Glomerular endothelial cell (primary cell): Measurements from ENCODE around the gene MSMP. TPM values are rescaled to one million over a fixed set of nuclear protein-coding genes. Genes with fewer than 3 reads are reported as not detected.

Experiments
- DNase-seq: peaks from one replicate; pipeline ENCODE4 v3.0.0-alpha.2; 2011; ENCODE audit warnings: low read depth, low spot score; ENCODE audit errors: extremely low read depth
- total RNA-seq: library from RNA; depleted of rRNA; stranded (reverse); fragments of >200 nt; gene quantifications from 2 replicates; pipeline ENCODE4 v1.2.3, GENCODE V29; 2015

The MSMP gene
- total RNA-seq, 1 donor from 2014 or later: 7.9 TPM

DNA sequence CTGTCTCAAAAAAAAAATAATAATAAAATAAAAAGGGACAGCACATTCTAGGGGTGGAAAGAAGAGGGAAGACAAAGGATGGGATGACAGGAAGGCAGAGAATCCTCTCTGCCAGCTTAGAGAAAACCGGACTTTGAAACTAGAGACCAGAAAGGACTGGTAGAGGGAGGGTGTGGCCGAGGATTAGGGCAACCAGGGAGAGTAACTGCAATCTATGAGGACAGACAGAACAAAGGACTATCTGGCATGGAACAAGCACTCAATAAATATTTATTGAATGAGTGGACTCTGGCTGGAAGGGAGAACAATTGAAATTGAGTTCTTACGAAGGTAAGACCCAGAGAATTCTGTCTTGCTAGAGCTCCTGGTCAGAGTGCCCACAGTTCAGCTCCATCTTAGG, 7.5 kb downstream of the MSMP start:
- DNase-seq: no peak

DNA sequence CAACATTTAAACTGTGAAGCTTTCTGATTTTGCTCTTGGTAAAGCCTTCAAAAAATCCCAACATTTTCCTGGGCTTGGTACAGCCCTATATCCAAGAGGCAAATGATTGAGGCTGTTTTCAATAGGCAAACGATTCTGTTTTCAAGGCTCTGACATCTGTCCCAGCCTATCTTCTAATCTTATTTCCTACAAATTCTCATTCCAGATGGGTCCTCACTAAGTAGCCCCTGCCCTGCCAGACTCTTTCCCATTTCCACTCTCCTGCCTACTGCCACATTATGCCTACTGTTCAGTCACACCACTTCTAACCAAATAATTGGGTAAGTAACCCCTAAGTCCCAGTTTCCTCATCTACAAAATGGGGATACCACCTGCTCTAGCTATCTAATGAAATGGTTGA, 8.5 kb downstream of the MSMP start:
- DNase-seq: no peak

DNA sequence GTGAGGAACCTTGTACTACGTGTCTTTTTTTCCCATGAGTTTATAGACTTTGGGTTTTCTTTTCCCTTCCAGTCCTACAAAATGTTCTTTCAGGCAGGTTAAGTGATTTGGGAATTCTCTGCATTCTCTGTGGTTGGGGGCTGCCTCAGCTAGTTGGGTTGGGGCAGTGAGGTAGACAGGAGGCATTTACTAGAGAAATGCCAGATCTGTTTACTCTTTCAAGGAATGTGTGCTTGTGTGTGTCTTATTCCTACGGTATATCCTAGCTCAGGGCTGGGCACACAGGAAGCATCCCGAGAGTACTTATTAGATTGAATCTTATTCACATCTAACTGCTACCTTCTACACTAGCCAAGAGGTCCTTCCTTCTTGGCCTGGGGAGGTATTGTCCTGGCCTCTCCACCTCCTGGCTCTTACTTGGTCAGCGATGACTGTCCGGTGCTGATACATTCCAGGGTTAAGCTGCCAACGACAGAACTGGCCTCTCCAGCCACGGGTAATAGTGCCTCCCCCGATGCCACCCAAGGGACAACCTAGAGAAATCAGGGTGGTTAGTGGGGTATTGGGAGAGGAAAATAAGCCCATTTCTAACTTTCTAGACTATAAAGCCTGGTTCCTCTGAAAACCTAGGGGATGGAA, 10.1 kb downstream of the MSMP start:
- no peak for DNase-seq

DNA sequence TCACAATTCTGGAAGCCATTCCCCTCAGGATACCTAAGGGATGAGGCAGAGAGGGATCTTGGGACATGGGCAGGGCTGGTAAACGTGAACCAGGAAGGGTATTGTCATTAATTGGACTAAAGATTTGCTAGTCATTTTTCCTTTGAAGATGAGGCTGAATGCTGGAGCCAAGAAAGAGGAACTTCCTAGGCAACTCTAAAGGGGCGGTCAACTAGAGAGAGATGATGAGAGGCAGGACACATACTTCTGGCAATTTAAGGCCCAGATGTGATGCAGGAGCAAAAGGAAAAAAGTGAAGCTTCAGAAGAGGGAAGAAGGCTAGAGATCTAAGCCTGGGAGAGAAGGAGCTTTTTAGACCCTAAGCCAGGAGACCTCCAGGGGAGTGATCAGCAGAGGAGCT, 10.6 kb downstream of the MSMP start:
- DNase-seq: no peak

DNA sequence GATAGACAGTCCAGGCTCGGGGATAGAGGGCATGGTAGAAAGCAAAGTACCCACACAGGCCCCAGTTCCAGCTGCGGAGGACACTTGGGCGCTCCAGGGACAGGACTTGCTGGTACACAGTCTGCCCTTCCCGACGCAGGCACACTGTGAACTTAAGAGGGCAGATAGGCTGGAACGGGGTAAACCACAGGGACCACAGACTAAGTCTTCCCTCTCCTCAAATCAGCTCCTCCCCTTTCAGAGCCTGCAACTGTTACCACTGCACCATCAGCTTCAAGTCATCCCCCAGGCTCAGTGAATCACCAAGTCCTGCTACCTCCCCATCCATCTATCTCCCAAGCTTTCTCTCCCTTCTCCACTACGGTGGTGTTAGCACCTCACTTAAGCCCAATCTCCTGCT, 12.3 kb downstream of the MSMP start:
- no peak for DNase-seq

DNA sequence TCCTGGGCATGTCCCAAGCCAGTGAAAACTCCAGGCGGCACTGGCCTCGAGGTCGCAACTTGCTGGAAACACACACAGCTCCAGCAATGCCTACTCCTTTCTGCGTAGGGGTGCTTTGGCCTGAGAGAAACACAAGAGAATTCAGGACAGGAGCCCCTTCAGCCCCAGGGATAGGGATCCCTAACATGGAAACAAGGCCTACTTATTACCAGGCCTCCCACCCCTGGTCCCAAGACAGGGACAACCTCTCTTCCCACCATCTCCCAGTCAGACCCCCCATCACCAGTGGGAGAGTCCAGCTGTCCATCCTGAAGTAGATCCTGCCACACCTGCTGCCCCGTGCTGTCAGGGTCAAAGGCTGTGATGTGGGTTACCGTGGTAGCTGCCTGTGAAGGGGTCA, 13.8 kb downstream of the MSMP start:
- no peak for DNase-seq

DNA sequence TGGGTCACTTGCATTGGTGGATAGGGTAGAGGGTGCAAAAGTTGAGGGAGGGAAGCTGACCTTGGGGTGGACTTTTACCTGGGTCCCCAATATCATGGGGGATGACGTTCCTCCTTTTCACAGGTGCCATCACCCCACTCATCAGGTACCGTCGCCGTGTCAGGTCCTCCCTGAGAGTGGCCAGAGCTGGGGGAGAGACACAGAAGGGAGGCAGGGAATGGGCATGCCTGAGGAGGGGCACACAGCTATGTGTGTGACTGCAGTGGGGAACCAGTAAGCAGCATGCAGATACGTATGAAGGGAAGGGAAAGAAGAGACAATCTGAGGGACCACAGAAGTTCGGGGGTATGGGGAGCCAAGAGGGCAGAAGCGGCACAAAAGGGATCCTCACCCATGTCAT, 15.2 kb downstream of the MSMP start:
- no peak for DNase-seq

DNA sequence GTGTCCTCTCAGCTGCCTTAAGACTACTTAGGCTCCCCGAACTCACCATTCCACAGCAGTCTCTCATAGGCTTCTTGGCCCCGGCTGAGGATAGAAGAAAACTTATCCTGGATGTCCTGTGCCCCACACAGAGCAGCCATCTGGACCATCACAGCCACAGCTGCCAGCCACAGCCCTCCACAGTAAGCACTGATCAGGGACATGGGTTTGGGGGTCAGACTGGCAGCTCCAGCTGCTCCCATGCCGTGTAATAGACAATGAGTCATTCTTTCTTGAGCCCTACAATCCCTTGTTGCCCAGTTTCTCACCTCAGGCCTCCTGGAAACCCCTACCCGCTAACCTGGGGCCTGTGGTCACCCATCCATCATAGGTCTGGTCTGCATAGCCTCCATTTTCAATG, 15.9 kb downstream of the MSMP start:
- DNase-seq: no peak

DNA sequence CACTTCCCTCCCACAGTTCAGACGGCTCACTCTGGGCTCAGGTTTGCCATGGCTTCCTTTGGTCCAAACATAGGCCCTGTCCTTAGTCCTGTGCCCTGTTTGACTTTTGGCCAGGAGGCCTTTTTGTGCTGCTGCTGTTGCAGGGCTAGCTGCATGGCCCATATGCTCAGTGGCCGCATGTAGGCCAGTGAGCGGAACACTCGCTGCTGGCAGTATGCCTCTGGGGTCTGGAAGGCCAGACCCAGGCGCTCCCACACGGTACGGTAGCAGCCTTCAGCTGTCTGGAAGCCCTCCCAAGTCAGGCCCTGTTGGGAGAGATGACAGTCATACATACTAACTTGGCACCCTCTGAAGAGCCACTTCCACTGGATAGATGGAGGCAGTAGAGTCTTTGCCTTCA, 16.9 kb downstream of the MSMP start:
- no peak for DNase-seq

DNA sequence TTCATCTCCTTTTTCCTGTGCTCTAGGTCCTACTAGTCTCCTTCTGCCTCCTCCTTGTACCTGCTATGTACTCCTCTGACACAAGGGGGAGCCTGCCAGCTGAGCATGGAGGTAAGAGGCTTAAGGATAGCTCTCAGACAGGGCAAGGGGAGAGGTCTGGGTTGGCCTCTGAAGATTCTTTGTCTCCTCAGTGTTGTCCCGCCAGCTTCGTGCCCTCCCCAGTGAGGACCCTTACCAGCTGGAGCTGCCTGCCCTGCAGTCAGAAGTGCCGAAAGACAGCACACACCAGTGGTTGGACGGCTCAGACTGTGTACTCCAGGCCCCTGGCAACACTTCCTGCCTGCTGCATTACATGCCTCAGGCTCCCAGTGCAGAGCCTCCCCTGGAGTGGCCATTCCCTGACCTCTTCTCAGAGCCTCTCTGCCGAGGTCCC, 17.9 kb downstream of the MSMP start:
- DNase-seq: no peak

DNA sequence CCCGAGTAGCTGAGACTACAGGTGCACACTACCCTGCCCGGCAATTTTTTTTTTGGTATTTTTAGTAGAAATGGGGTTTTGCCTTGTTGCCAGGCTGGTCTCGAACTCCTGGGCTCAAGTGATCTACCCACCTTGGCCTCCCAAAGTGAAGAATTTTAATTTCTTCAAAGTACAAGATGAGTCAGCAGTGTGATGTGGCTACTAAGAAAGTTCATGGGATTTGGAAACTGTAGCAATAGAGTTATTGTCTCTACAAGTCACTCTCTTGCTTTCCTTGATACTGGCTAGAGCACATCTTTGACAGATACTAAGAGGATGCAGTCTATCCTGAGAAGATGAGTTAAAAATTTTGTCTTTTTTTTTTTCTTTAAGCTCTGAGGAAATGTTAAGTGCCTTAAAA, 20.0 kb downstream of the MSMP start:
- no peak for DNase-seq

DNA sequence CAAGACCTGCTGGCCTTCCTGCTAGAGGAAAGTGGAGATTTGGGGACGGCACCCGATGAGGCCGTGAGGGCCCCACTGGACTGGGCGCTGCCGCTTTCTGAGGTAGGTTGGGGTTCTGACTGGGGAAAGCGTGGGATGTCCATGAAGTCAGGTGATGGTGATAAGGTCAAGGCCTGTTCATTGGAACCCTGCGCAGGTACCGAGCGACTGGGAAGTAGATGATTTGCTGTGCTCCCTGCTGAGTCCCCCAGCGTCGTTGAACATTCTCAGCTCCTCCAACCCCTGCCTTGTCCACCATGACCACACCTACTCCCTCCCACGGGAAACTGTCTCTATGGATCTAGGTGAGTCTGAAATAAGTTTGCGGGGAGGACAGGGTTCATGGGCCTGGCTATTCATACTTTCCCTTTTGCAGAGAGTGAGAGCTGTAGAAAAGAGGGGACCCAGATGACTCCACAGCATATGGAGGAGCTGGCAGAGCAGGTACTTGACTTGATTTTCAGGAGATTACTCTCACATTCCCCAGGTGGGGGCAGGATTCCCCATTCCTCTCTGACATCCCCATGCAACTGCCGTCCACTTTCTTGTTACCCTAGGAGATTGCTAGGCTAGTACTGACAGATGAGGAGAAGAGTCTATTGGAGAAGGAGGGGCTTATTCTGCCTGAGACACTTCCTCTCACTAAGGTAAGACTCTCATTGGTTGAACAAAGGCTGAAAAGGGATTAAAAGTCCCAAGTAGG, 21.1 kb downstream of the MSMP start:
- DNase-seq: no peak

DNA sequence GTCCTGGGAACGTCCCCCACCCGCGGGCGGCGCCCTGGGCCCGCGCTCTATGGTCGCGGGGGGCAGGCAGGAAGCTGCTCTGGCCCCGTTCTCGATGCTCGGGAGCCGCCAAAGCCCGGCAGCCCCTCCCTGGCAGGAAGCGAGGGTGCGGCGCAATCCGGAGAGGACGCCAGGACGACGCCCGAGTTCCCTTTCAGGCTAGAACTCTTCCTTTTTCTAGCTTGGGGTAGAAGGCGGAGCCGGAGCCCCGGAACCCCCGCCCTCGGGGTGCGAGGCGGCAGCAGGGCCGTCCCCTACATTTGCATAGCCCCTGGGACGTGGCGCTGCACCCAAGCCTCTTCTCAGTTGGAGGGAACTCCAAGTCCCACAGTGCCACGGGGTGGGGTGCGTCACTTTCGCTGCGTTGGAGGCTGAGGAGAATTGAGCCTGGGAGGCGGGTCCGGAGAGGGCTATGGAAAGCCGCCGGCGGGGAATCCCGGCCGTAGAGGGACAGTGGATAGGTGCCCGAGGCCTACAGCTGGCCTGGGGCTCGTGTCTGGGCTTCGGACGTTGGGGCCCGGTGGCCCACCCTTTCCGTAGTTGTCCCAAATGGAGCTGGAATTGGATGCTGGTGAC, 21.8 kb downstream of the MSMP start, which contains the start of the genes CREB3 and TLN1:
Gene CREB3, plus strand, starts transcription at position 482 of the 615 bp plus-strand sequence. Its CDS starts 107 bp downstream, at position 589.
Gene TLN1, minus strand, starts transcription at position 11 of the 615 bp plus-strand sequence. CDS start 6,501 bp downstream, outside the sequence.
- peak; percentile 87 for DNase-seq

DNA sequence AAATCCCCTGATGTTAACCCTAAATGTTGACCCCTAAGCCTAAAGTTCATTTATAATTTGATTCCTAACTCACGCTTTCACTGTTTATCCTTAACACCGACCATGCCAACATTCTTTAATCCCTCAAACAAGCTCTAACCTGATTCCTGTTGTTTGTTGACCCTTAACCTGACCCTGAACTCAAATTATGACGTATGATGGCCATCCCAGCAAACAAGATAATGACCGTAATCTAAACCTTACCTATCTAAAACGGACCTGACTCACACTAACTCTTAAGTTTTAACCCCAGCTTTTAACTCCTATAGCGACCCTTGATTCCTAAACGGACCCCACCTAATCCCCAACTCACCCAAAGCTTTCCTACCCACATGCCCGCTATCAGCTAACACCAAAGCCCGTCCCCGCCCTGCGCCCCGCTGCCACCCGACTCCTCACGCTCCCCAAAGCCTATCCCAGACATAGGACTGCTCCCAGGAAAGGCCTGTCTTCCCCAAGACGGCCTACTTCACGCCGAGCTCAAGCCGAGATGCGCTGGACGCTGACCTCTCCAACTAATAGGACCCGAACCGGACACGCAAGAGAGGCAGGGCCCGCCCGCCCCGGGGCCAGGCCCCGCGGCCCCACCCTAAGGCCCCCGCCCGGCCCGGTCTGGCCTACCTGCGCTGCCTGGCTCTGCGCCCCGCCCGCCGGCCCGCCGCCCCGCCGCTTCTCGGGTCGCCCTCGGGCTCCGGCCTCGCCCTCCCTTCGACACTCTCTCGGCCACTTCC, 22.5 kb downstream of the MSMP start:
- no peak for DNase-seq

DNA sequence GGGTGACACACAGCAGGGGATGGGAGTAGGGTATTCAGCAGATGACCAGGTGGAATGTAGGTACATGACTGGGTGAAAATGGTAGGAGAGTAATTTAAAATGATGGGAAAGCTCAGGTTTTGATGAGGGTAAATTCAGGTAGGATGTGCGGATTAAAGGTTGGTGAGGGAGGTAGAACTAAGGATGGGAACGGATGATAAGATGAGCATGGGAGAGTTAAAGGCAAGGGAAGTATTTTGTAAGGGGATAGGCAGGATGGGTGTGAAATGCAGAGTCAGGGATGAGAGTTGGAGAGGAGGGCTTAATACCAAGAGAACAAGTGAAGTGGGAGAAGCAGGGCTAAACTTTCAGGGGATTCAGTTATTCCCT, 23.6 kb downstream of the MSMP start:
- no peak for DNase-seq

DNA sequence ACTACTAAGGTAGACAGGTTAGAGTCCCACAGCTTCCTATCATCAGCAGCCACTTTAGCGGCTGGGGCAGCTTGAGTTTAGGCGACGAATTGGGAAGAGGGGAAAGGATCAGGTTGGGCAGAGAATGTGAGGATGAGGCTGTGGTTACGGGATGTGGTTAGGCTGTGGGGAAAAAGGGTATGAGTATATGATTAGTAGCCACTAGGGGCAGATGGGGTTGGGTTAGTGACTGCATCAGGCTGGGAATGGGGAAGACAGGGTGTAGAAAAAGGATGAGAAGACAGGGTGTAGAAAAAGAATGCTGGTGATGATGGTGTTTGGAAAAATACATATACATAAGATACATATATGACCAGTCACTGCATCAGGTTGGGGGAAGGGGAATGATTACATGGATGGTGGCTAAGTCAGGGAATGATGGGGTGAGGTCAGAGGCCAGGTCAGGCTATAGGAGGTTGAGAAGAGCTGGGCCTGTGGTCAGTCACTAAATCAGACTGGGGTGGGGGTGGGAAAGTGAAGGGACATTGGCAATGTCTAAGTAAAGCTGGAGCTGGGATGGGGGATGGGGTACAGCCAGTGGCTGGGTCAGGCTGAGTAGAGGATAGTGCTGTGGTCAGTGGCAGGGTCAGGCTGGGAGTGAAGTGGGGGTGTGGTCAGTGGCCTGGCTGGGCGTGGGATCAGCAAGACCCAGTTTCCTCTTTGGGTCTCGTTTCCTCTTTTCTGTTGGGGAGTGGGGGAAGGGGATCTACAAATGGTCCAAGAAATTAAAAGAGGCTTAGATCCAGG, 24.2 kb downstream of the MSMP start:
- DNase-seq: no peak

DNA sequence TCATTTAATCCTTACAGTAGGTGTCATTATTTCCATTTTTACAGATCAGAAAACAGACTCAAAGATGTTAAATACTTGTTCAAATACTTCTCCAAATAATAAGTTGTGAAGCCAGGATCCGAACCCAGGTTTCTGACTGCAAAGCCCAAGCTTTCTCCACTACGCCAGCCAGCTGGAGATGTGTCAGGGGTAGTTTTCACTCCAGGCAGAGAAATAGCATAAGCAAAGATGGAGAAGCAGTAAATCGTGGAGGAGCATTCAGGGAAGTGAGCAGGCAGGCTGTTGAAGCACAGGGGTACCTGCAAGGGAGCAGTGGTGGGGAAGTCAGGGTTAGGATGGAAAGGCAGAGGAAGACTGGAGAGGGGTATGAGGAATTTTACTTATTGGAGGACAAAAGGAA, 25.0 kb downstream of the MSMP start:
- DNase-seq: no peak

DNA sequence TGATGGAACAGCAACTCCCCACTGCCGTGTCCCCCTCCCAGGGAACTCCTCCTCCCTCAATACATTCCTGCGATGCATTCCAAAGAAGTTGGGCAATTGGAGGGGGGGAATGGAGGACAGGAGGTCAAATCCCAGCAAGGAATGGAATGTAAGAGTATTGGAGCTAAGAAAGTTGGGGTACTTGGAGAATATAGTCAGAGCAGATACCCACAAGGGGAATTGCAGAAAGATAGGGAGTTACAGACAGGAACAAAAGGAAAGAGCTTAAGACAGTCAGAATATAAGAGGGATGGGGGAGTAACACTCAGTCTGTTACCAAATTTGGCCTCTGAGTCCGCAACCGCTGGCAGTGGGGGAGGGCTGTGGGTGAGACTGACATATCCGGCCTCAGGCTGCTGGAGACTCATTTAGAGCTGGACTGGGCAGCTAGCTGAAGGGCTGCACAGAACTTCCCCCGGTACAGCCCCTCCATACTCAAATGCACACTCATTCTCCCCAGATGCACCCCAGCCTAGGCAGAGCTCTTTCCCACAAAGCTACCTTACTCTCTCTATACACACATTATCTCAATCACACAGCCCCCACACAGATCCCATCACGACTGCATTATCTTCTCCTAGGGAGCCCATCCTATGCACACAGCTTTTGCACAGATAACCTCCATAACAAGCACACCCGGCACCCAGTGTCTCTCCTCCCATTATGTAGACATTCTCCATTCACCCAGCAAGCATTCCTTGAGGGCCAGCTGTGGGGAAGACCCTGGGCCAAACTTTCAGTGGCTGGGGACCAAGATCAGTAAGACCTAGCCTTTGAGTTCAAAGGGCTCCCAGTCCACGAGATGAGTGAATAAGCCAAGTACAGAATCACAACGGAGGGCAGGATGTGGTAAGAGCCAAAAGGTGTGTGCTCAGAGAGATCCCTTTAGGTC, 25.8 kb downstream of the MSMP start:
- no peak for DNase-seq

DNA sequence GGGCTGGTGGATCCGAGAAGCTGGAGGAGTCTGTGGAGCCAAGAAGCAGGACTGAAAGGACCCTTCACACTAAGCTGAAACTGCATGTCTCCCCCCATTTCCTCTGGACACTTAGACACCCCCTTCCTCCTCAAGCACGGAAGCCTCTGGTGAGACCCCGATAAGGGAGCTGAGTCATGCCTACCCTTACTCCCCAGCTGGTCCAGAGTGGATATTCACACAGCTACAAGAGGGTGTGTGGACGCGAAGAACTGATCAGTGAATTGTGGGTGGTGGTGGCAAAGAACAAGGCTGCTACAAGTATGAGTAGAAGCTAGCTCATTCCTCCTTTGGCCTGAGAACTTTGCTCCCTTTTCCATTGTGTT, 26.4 kb downstream of the MSMP start:
- DNase-seq: no peak
